Measurements from ENCODE around the gene APBA1. TPM values are rescaled to one million over a fixed set of nuclear protein-coding genes. Genes with fewer than 3 reads are reported as not detected.

Gene APBA1
- total and polyA plus RNA-seq, 2 of the 8 experiments (the other 6 are each of a cell fraction or from before 2014, with no cell fraction given) = 0.36 to 0.60 TPM

DNA sequence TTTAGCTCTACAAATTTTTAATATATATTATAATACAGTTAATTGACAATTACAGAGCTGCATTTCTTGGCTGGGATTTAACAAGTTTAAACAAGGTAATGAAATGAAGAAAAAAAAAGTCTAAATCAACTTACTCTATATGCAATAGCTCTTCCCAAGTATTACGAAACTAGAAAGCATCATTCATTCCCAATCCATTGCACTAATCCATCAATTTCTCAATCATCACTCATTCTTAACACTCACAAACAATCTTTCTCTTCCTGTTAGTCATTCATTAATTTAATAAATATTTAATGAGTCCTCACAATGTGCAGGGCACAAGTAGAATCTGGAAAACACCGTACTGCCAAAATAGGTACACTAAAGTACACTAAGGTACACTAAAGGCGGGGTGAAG, 42.9 kb upstream of the APBA1 start (continued):
- TF ChIP-seq RXRA (IDR thresholded peaks at IDR 0.05; ENCODE audit: insufficient read depth, low read depth, low read length) = no peak
- TF ChIP-seq SUZ12 (IDR thresholded peaks at IDR 0.05; ENCODE audit: low read length) = no peak
- TF ChIP-seq JUND (IDR thresholded peaks at IDR 0.05; ENCODE audit: low read length) = no peak
- TF ChIP-seq, protein P1, sequence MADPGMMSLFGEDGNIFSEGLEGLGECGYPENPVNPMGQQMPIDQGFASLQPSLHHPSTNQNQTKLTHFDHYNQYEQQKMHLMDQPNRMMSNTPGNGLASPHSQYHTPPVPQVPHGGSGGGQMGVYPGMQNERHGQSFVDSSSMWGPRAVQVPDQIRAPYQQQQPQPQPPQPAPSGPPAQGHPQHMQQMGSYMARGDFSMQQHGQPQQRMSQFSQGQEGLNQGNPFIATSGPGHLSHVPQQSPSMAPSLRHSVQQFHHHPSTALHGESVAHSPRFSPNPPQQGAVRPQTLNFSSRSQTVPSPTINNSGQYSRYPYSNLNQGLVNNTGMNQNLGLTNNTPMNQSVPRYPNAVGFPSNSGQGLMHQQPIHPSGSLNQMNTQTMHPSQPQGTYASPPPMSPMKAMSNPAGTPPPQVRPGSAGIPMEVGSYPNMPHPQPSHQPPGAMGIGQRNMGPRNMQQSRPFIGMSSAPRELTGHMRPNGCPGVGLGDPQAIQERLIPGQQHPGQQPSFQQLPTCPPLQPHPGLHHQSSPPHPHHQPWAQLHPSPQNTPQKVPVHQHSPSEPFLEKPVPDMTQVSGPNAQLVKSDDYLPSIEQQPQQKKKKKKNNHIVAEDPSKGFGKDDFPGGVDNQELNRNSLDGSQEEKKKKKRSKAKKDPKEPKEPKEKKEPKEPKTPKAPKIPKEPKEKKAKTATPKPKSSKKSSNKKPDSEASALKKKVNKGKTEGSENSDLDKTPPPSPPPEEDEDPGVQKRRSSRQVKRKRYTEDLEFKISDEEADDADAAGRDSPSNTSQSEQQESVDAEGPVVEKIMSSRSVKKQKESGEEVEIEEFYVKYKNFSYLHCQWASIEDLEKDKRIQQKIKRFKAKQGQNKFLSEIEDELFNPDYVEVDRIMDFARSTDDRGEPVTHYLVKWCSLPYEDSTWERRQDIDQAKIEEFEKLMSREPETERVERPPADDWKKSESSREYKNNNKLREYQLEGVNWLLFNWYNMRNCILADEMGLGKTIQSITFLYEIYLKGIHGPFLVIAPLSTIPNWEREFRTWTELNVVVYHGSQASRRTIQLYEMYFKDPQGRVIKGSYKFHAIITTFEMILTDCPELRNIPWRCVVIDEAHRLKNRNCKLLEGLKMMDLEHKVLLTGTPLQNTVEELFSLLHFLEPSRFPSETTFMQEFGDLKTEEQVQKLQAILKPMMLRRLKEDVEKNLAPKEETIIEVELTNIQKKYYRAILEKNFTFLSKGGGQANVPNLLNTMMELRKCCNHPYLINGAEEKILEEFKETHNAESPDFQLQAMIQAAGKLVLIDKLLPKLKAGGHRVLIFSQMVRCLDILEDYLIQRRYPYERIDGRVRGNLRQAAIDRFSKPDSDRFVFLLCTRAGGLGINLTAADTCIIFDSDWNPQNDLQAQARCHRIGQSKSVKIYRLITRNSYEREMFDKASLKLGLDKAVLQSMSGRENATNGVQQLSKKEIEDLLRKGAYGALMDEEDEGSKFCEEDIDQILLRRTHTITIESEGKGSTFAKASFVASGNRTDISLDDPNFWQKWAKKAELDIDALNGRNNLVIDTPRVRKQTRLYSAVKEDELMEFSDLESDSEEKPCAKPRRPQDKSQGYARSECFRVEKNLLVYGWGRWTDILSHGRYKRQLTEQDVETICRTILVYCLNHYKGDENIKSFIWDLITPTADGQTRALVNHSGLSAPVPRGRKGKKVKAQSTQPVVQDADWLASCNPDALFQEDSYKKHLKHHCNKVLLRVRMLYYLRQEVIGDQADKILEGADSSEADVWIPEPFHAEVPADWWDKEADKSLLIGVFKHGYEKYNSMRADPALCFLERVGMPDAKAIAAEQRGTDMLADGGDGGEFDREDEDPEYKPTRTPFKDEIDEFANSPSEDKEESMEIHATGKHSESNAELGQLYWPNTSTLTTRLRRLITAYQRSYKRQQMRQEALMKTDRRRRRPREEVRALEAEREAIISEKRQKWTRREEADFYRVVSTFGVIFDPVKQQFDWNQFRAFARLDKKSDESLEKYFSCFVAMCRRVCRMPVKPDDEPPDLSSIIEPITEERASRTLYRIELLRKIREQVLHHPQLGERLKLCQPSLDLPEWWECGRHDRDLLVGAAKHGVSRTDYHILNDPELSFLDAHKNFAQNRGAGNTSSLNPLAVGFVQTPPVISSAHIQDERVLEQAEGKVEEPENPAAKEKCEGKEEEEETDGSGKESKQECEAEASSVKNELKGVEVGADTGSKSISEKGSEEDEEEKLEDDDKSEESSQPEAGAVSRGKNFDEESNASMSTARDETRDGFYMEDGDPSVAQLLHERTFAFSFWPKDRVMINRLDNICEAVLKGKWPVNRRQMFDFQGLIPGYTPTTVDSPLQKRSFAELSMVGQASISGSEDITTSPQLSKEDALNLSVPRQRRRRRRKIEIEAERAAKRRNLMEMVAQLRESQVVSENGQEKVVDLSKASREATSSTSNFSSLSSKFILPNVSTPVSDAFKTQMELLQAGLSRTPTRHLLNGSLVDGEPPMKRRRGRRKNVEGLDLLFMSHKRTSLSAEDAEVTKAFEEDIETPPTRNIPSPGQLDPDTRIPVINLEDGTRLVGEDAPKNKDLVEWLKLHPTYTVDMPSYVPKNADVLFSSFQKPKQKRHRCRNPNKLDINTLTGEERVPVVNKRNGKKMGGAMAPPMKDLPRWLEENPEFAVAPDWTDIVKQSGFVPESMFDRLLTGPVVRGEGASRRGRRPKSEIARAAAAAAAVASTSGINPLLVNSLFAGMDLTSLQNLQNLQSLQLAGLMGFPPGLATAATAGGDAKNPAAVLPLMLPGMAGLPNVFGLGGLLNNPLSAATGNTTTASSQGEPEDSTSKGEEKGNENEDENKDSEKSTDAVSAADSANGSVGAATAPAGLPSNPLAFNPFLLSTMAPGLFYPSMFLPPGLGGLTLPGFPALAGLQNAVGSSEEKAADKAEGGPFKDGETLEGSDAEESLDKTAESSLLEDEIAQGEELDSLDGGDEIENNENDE (IDR thresholded peaks at IDR 0.05; ENCODE audit: insufficient replicate concordance, low read length) = no peak

Data from H1 (cell line).